Measurements from ENCODE around the gene METTL4.

Gene METTL4

DNA sequence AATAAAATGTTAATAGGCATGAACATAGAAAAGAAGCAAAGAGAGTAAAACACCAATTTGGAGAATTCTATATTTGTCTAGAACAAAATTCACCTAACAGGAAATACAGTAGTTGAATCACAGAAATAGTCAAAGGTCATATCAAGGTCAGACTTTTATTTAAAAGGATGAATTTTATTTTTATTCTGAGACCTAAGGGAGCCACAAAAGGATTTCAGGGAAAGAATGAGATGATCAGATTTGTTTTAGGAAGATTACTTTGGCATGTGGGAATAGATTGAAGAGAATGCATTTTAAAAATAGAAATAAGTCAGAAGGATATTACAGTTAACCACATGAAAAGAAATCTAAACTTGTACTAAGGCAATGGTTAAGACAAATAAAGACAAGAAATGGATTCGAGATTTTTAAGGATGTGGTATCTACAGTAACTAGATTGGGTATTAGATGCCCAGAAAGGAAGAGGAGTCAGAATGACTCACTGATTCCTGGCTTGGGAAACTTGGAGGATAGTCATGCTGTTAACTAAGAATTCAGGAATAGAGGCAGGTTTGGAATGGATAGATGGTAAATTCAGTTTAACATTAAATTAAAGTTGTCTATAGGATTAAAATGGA, 56.0 kb downstream of the METTL4 start:
- no peak for DNase-seq

DNA sequence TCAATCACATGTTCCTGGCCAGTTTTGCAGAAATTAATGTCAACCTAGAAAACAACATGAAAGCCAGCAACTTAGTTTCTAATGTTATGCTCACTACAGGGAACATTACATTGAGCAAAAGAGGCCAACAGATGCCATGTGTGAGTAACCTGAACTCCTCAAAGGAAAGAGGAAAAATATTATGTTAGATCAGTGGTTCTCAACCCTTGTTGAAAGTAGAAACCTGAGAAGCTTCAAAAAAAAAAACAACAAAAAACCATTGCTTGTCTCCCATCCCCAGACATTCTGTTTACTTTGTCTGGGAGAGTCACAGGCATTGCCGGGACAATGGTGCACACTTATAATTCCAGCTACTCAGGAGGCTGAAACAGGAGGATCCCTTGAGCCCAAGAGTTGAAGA, 57.7 kb downstream of the METTL4 start:
- DNase-seq = no peak

DNA sequence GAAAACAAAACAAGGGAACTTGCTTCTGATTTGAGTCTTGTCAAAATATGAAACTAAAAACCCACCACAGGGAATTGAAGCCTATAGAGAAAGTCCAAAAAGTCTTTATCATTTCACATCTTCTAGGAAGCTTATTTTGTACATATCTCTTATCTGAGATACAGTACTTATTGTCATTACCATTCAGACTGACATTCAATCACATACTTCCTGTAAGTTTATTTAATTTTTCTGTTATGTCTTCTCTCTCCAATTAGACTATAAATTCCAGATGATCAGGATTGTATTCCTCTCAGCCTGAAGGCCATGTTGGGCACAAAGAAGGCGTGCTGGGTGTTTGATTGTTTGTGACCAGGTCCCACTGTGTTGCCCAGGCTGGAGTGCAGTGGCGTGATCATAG, 59.2 kb downstream of the METTL4 start:
- no peak for DNase-seq

DNA sequence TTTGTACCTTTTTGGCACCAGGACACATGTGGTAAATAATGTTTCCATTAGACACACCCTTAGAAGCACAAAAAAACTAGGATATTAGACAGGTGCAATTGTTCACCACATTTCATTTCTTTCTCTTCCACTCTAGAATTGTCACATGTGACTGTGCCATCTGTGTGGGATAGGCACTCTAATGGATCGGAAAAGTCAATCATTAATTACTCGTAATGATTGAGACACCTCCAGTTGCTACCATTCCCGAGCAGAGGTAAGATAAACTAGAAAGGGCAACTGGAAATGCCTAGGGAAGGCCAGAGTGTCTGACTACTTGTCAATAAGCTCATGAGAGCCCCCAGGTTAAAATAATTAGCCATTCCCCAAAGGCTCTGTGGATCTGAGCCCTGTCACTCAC, 59.9 kb downstream of the METTL4 start:
- no peak for DNase-seq

DNA sequence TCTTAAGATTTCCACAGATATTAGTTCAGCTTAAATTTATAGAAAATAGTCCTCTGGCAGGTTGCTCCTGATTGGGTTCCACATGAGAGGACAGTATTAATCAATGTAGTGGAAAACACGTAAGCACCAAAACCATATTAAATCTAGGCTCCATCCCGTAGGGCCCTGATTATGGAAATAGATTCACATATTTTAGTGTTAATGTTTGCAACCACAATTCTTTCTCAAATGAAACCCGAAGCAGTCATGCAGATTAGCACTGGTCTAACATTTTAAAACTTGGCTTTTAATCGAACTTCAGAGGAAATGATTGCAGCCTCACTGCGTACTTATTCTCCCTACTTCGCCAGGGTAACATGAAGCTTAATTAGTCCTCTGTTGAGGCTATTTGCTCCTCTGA, 60.9 kb downstream of the METTL4 start:
- DNase-seq = no peak

DNA sequence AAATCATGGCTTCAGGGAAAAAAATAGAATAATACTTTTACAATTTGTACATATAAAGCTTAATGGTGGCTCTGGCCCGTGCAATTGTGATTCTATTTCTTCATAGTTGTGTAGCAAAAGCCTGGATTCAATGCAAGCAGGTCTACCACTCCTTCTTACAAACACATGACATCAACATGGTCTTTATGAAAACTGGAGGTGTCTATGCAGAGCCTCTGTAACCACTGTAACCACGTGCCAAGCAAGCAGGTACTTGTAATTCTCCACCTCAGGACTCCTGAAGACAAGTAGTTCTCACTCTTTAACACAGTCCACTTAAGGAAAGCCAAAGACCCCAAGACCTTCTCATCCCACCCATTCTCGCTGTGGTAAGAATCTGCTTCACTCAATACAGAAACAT, 62.6 kb downstream of the METTL4 start:
- no peak for DNase-seq

DNA sequence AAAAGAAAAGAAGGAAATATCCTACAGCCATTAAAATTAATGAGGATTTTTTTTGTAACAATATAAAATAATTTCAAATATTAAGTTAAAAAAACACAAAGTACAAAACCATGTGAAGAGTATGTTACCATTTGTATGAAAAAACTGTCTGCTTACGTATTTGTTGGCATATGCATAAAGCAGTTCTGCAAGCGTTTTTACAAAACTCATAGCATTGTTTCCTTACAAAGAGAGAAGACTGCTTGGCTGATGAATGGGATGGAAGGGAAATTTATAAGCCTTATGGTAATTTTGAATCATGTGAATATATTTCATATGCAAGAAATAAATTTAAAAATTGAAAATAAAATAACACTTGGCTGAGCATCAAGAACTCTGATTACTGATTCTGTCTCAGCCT, 63.1 kb downstream of the METTL4 start:
- DNase-seq = no peak

DNA sequence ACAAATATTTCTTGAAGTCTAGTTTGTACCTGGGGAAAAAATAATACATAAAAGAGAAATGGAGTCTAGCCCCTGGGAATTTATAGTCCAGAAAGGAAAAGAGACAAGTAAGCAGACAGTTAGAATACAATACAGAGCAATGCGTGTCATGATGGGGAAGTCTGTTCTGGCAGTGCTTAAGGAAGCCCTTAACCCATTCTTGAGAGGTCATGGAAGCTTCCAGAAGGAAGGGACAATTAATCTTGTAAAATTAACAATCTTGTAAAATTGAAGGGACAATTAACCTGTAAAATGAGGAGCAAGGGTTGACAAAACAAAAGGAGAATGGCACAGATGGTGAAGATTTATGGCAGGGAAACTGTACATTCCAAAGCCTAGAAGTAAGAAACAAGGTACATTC, 66.7 kb downstream of the METTL4 start:
- no peak for DNase-seq

DNA sequence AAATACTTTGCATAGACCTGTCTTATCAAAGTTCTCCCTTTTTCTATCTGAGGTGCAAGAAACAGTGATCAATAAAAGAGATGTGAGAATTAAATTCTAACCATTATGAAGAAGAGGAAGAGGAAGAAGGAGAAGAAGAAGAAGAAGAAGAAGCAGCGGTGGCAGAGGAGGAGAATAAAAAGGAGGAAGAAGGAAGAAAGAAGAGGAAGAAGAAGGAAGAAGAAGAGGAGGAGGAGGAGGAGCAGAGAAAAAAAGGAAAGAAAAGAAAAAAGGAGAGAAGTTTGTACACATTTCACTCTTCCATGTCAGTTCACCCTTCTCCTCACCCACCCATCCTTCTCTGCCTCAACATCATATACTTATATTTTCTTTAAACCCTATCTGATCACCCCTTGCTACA, 68.4 kb downstream of the METTL4 start:
- DNase-seq = no peak

DNA sequence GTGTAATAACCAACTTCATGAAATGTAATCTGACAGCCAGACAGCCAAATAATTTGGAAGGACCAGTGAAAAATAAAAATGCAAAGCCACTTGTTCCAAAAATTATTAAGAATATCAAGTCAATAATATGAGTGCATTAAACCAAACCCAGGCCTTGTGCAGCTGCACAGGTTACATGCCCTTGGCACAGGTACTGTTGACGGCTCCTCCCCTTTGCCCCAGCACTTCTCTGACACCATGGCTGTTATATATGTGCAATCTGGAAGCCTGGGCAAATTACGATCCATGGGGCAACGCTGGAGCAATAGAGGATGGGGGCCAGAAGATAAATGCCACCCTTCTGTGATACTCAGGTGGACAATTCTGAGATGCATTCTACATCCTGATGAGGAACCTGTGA, 68.9 kb downstream of the METTL4 start:
- no peak for DNase-seq

DNA sequence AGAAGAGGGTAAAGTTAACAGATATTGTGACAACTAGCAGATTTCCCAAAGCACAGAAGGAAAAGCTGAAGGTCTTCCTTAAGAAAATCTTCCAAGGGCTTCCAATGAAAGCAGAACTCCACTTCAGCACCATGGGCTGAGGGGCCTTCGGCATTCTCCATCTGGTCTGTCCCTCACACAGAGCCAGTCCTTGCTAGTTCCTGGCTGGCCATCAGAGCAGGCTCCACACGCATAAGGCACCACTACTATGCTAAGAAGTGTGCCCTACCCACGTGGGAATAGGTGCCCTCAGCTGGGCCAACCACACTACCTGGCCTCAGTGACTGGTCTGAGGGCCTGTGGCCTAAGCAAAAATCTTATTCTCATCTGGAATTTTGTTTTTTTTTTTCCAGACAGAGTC, 73.5 kb downstream of the METTL4 start:
- no peak for DNase-seq

DNA sequence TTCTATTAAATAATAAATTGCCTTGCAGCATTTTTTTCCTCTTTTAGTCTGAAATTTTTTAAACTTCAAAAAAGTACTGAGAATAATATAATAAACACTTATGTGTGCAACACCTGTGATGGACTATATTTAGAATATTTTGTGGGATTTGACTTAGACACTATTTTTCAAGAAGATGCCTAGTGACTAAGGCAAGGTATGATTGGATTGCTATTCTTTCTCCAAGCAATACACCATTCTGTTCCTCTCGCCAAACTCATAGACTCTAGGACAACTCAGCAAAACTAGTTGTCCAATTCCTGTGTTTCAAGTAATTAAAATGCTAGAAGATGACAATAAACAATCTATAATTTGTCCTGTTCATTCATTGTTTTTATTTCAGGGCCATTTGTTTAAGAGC, 75.9 kb downstream of the METTL4 start:
- no peak for DNase-seq

DNA sequence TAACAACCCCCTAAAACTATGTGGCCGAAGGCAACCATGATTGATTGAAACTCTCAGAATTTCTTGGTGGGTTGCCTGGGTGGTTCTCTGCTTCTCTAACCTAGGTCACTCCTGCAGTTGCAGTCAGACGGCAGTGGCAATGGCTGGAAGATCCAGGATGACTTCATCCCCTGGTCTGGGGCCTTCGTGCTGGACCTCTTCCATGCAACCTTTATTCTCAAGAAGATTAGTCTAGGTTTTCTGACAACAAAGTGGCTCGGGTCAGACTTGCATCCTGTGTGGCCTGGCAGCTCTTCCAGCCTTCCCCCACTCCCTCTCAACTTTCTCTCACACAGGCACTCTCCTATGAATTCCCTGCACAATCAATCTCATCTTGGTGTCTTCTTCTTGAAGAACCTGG, 76.4 kb downstream of the METTL4 start:
- DNase-seq = no peak

Data from NCI-H446 (cell line).